ENCODE measurements around the gene GJA5. TPM values are rescaled to one million over a fixed set of nuclear protein-coding genes. Genes with fewer than 3 reads are reported as not detected.

Gene GJA5
- total and polyA plus RNA-seq, 12 donors, result 4.8 to 20.0 (median 12.3) TPM

GRCh38 chr1:147768101-147768500 is 7.7 kb upstream of the GJA5 start:
- Histone ChIP-seq H3K36me3 (no peaks in the 10 kb centered on the region), H3K27ac (peak overlapping the region in 1 of 10 donors; percentile 32), H3K9me3 (no peaks in the 10 kb centered on the region), H3K4me1 (peaks cover 0 to 86% (median 51%) of the 10 kb centered on the region in 9 donors), H3K4me3 (no peak overlapping the region), H3K27me3 (no peaks in the 10 kb centered on the region)
- DNase-seq (no peak), ATAC-seq (no peak)
- TF ChIP-seq CTCF (IDR thresholded peaks at IDR 0.05), result no peak
- intact Hi-C loops (cut with DNase I), result loop anchor here in 1 of 10 donors (5.0 kb wide), 1 partner anchor 54 kb away; no protein-coding TSS in a partner anchor
- 65 to 67% methylated on average over 1 of the region's 1 CpG for WGBS, 2 donors

- WGBS, 2 donors, result 4 to 6% methylated on average over 3 of the region's 3 CpGs
- Histone ChIP-seq H3K4me3 (no peak overlapping the region), H3K36me3 (no peaks in the 10 kb centered on the region), H3K9me3 (no peaks in the 10 kb centered on the region), H3K27me3 (no peaks in the 10 kb centered on the region), H3K27ac (peak overlapping the region in 9 of 10 donors; percentile 33 to 80 (median 67)), H3K4me1 (peaks cover 0 to 77% (median 28%) of the 10 kb centered on the region in 9 donors)
- intact Hi-C loops (cut with DNase I), result no loop called here
- DNase-seq (peak in 1 of 2 donors; percentile 18), ATAC-seq (peak; percentile 64 to 86 (median 78))
- no peak for TF ChIP-seq CTCF (IDR thresholded peaks at IDR 0.05)
Measured at GRCh38 chr1:147762233-147763024, 2.0 kb upstream of the GJA5 start.

- Histone ChIP-seq H3K4me3 (no peak overlapping the region), H3K27ac (no peak overlapping the region), H3K36me3 (no peaks in the 10 kb centered on the region), H3K4me1 (peaks cover 0 to 60% (median 28%) of the 10 kb centered on the region in 9 donors), H3K9me3 (no peaks in the 10 kb centered on the region), H3K27me3 (no peaks in the 10 kb centered on the region)
- DNase-seq (no peak), ATAC-seq (no peak)
- TF ChIP-seq CTCF (IDR thresholded peaks at IDR 0.05), result no peak
- WGBS, 2 donors, result 84 to 89% methylated on average over 24 of the region's 24 CpGs
- intact Hi-C loops (cut with DNase I), result no loop called here
Measured at GRCh38 chr1:147758379-147759100, 1.9 kb downstream of the GJA5 start.

All from heart right ventricle (tissue), 16 donors.